Measurements from ENCODE around the gene GTF2IRD1.
"Not testable (repeated sequence)": the region's sequence is repeated elsewhere in the genome, so short reads cannot be mapped to it uniquely, and the experiment has no call there.

The GTF2IRD1 gene

GRCh38 chr7:74521855-74522254 is 68.1 kb downstream of the GTF2IRD1 start:
- Histone ChIP-seq H3K4me3 (ENCODE audit: insufficient read length, low read depth) (no peak overlapping the region), H3K36me3 (ENCODE audit: insufficient read depth, insufficient read length, low read length) (peaks cover 49% of the 10 kb centered on the region), H3K9me3 (ENCODE audit: insufficient read depth, low read length) (no peaks in the 10 kb centered on the region), H3K4me1 (ENCODE audit: insufficient read depth, insufficient read length) (peaks cover 3% of the 10 kb centered on the region), H3K9ac (ENCODE audit: insufficient read length, low read depth) (no peak overlapping the region), H3K27me3 (ENCODE audit: insufficient read depth, insufficient read length) (no peaks in the 10 kb centered on the region)
- TF ChIP-seq SUZ12 (IDR thresholded peaks at IDR 0.05; ENCODE audit: extremely low read depth, insufficient read depth, insufficient read length) (no peak), ZNF274 (IDR thresholded peaks at IDR 0.05; ENCODE audit: low read depth, low read length) (no peak), YY1 (IDR thresholded peaks at IDR 0.05; ENCODE audit: insufficient read depth, insufficient read length) (no peak)
- no peak for DNase-seq (ENCODE audit: low read depth, low spot score)

GRCh38 chr7:74522281-74522905 is 68.7 kb downstream of the GTF2IRD1 start:
- no peak overlapping the region for H3K9ac ChIP-seq (ENCODE audit: insufficient read length, low read depth)
- no peak overlapping the region for H3K4me3 ChIP-seq (ENCODE audit: insufficient read length, low read depth)
- H3K4me1 ChIP-seq (ENCODE audit: insufficient read depth, insufficient read length) = peaks cover 3% of the 10 kb centered on the region
- H3K27me3 ChIP-seq (ENCODE audit: insufficient read depth, insufficient read length) = no peaks in the 10 kb centered on the region
- TF ChIP-seq ZNF274 (IDR thresholded peaks at IDR 0.05; ENCODE audit: low read depth, low read length) (no peak), YY1 (IDR thresholded peaks at IDR 0.05; ENCODE audit: insufficient read depth, insufficient read length) (no peak), SUZ12 (IDR thresholded peaks at IDR 0.05; ENCODE audit: extremely low read depth, insufficient read depth, insufficient read length) (no peak)
- H3K36me3 ChIP-seq (ENCODE audit: insufficient read depth, insufficient read length, low read length) = peaks cover 51% of the 10 kb centered on the region
- DNase-seq (ENCODE audit: low read depth, low spot score) = no peak
- H3K9me3 ChIP-seq (ENCODE audit: insufficient read depth, low read length) = no peaks in the 10 kb centered on the region

- Histone ChIP-seq H3K4me3 (ENCODE audit: insufficient read length, low read depth) (no peak overlapping the region), H3K27me3 (ENCODE audit: insufficient read depth, insufficient read length) (no peaks in the 10 kb centered on the region), H3K9me3 (ENCODE audit: insufficient read depth, low read length) (no peaks in the 10 kb centered on the region), H3K9ac (ENCODE audit: insufficient read length, low read depth) (no peak overlapping the region), H3K36me3 (ENCODE audit: insufficient read depth, insufficient read length, low read length) (peaks cover 51% of the 10 kb centered on the region), H3K4me1 (ENCODE audit: insufficient read depth, insufficient read length) (peaks cover 3% of the 10 kb centered on the region)
- no peak for DNase-seq (ENCODE audit: low read depth, low spot score)
- TF ChIP-seq SUZ12 (IDR thresholded peaks at IDR 0.05; ENCODE audit: extremely low read depth, insufficient read depth, insufficient read length) = no peak
- TF ChIP-seq YY1 (IDR thresholded peaks at IDR 0.05; ENCODE audit: insufficient read depth, insufficient read length) = no peak
- no peak for TF ChIP-seq ZNF274 (IDR thresholded peaks at IDR 0.05; ENCODE audit: low read depth, low read length)
Observed at GRCh38 chr7:74523015-74523414, 69.3 kb downstream of the GTF2IRD1 start.

GRCh38 chr7:74525140-74525539 is 71.4 kb downstream of the GTF2IRD1 start:
- H3K36me3 ChIP-seq (ENCODE audit: insufficient read depth, insufficient read length, low read length) = peaks cover 42% of the 10 kb centered on the region
- no peak for DNase-seq (ENCODE audit: low read depth, low spot score)
- TF ChIP-seq ZNF274 (IDR thresholded peaks at IDR 0.05; ENCODE audit: low read depth, low read length) = no peak
- TF ChIP-seq YY1 (IDR thresholded peaks at IDR 0.05; ENCODE audit: insufficient read depth, insufficient read length) = no peak
- no peak for TF ChIP-seq SUZ12 (IDR thresholded peaks at IDR 0.05; ENCODE audit: extremely low read depth, insufficient read depth, insufficient read length)
- H3K27me3 ChIP-seq (ENCODE audit: insufficient read depth, insufficient read length) = no peaks in the 10 kb centered on the region
- H3K9me3 ChIP-seq (ENCODE audit: insufficient read depth, low read length) = no peaks in the 10 kb centered on the region
- peaks cover 3% of the 10 kb centered on the region for H3K4me1 ChIP-seq (ENCODE audit: insufficient read depth, insufficient read length)
- H3K9ac ChIP-seq (ENCODE audit: insufficient read length, low read depth) = no peak overlapping the region
- H3K4me3 ChIP-seq (ENCODE audit: insufficient read length, low read depth) = no peak overlapping the region

GRCh38 chr7:74525881-74526280 is 72.2 kb downstream of the GTF2IRD1 start:
- no peak overlapping the region for H3K4me3 ChIP-seq (ENCODE audit: insufficient read length, low read depth)
- H3K4me1 ChIP-seq (ENCODE audit: insufficient read depth, insufficient read length) = peaks cover 3% of the 10 kb centered on the region
- H3K9me3 ChIP-seq (ENCODE audit: insufficient read depth, low read length) = no peaks in the 10 kb centered on the region
- H3K36me3 ChIP-seq (ENCODE audit: insufficient read depth, insufficient read length, low read length) = peaks cover 41% of the 10 kb centered on the region
- no peak overlapping the region for H3K9ac ChIP-seq (ENCODE audit: insufficient read length, low read depth)
- no peaks in the 10 kb centered on the region for H3K27me3 ChIP-seq (ENCODE audit: insufficient read depth, insufficient read length)
- DNase-seq (ENCODE audit: low read depth, low spot score) = no peak
- TF ChIP-seq SUZ12 (IDR thresholded peaks at IDR 0.05; ENCODE audit: extremely low read depth, insufficient read depth, insufficient read length) (no peak), YY1 (IDR thresholded peaks at IDR 0.05; ENCODE audit: insufficient read depth, insufficient read length) (no peak), ZNF274 (IDR thresholded peaks at IDR 0.05; ENCODE audit: low read depth, low read length) (no peak)

- Histone ChIP-seq H3K27me3 (ENCODE audit: insufficient read depth, insufficient read length) (no peaks in the 10 kb centered on the region), H3K9ac (ENCODE audit: insufficient read length, low read depth) (no peak overlapping the region), H3K9me3 (ENCODE audit: insufficient read depth, low read length) (no peaks in the 10 kb centered on the region), H3K36me3 (ENCODE audit: insufficient read depth, insufficient read length, low read length) (peaks cover 39% of the 10 kb centered on the region), H3K4me1 (ENCODE audit: insufficient read depth, insufficient read length) (peaks cover 3% of the 10 kb centered on the region), H3K4me3 (ENCODE audit: insufficient read length, low read depth) (no peak overlapping the region)
- no peak for DNase-seq (ENCODE audit: low read depth, low spot score)
- TF ChIP-seq YY1 (IDR thresholded peaks at IDR 0.05; ENCODE audit: insufficient read depth, insufficient read length) (no peak), SUZ12 (IDR thresholded peaks at IDR 0.05; ENCODE audit: extremely low read depth, insufficient read depth, insufficient read length) (no peak), ZNF274 (IDR thresholded peaks at IDR 0.05; ENCODE audit: low read depth, low read length) (no peak)
Observed at GRCh38 chr7:74526780-74527179, 73.1 kb downstream of the GTF2IRD1 start.

- TF ChIP-seq ZNF274 (IDR thresholded peaks at IDR 0.05; ENCODE audit: low read depth, low read length) = no peak
- no peak for TF ChIP-seq SUZ12 (IDR thresholded peaks at IDR 0.05; ENCODE audit: extremely low read depth, insufficient read depth, insufficient read length)
- no peak for TF ChIP-seq YY1 (IDR thresholded peaks at IDR 0.05; ENCODE audit: insufficient read depth, insufficient read length)
- Histone ChIP-seq H3K27me3 (ENCODE audit: insufficient read depth, insufficient read length) (no peaks in the 10 kb centered on the region), H3K4me3 (ENCODE audit: insufficient read length, low read depth) (no peak overlapping the region), H3K36me3 (ENCODE audit: insufficient read depth, insufficient read length, low read length) (peaks cover 36% of the 10 kb centered on the region), H3K4me1 (ENCODE audit: insufficient read depth, insufficient read length) (peaks cover 5% of the 10 kb centered on the region), H3K9ac (ENCODE audit: insufficient read length, low read depth) (no peak overlapping the region), H3K9me3 (ENCODE audit: insufficient read depth, low read length) (no peaks in the 10 kb centered on the region)
- DNase-seq (ENCODE audit: low read depth, low spot score) = no peak
Observed at GRCh38 chr7:74527842-74528241, 74.1 kb downstream of the GTF2IRD1 start.

GRCh38 chr7:74528773-74529172 is 75.1 kb downstream of the GTF2IRD1 start:
- not testable (repeated sequence) for H3K4me1 ChIP-seq (ENCODE audit: insufficient read depth, insufficient read length); H3K9me3 ChIP-seq (ENCODE audit: insufficient read depth, low read length); H3K27me3 ChIP-seq (ENCODE audit: insufficient read depth, insufficient read length); H3K4me3 ChIP-seq (ENCODE audit: insufficient read length, low read depth); DNase-seq (ENCODE audit: low read depth, low spot score); H3K9ac ChIP-seq (ENCODE audit: insufficient read length, low read depth)
- peaks cover 35% of the 10 kb centered on the region for H3K36me3 ChIP-seq (ENCODE audit: insufficient read depth, insufficient read length, low read length)
